Epithelial cell of proximal tubule (primary cell): Measurements from ENCODE around the gene TRPV2. TPM values are rescaled to one million over a fixed set of nuclear protein-coding genes. Genes with fewer than 3 reads are reported as not detected.

Source experiments
- DNase-seq: peaks from one replicate; pipeline ENCODE4 v3.0.0-alpha.2; 2011; ENCODE audit warnings: low read depth
- H3K4me3 ChIP-seq: 2 replicates; pipeline ENCODE4 v1.5.1; 2011; ENCODE audit warnings: low read depth, mild to moderate bottlenecking, low read length
- CTCF ChIP-seq: conservative IDR thresholded peaks from 2 replicates; pipeline ENCODE4 v1.5.1; 2012; ENCODE audit warnings: low read depth, mild to moderate bottlenecking, low read length
- total RNA-seq: library from RNA; depleted of rRNA; stranded (reverse); fragments of >200 nt; gene quantifications from 2 replicates; pipeline ENCODE4 v1.2.3, GENCODE V29; 2015

TRPV2 gene
- total RNA-seq, 1 donor from 2014 or later = 28.4 TPM

GRCh38 chr17:16459855-16460550 is 44.6 kb downstream of the TRPV2 start:
- DNase-seq = no peak
- no peak for TF ChIP-seq CTCF
- H3K4me3 ChIP-seq = no peak overlapping the region

- no peak for DNase-seq
- H3K4me3 ChIP-seq = no peak overlapping the region
- TF ChIP-seq CTCF = no peak
Measured at GRCh38 chr17:16460796-16461605, 45.6 kb downstream of the TRPV2 start.

GRCh38 chr17:16461606-16461866 is 46.2 kb downstream of the TRPV2 start:
- TF ChIP-seq CTCF = no peak
- no peak overlapping the region for H3K4me3 ChIP-seq
- DNase-seq = no peak

GRCh38 chr17:16462070-16462864 is 46.9 kb downstream of the TRPV2 start:
- no peak overlapping the region for H3K4me3 ChIP-seq
- DNase-seq = no peak
- TF ChIP-seq CTCF = no peak

GRCh38 chr17:16463358-16464302 is 48.3 kb downstream of the TRPV2 start:
- TF ChIP-seq CTCF = no peak
- no peak for DNase-seq
- no peak overlapping the region for H3K4me3 ChIP-seq

- no peak for DNase-seq
- H3K4me3 ChIP-seq = no peak overlapping the region
- TF ChIP-seq CTCF = no peak
Measured at GRCh38 chr17:16464303-16465051, 49.1 kb downstream of the TRPV2 start.
